H1 (cell line): ENCODE measurements around the gene TUBGCP5. TPM values are rescaled to one million over a fixed set of nuclear protein-coding genes. Genes with fewer than 3 reads are reported as not detected.

ENCODE experiments used
- CTCF ChIA-PET: fragments of 300-600 bp; sonication (Branson Sonifier 250); formaldehyde crosslinking; loops from one replicate; lab custom pipeline; 2021; ENCODE audit not compliant: partially characterized antibody; lab: Charles Lee
- POLR2A ChIA-PET: fragments of 300-600 bp; sonication (Branson Sonifier 250); formaldehyde crosslinking; loops from one replicate; lab custom pipeline; 2021; ENCODE audit warnings: inconsistent platforms; ENCODE audit not compliant: partially characterized antibody; lab: Charles Lee
- DNase-seq, 2 experiments: peaks; one replicate each; pipeline versions ENCODE4 v3.0.0 to v3.0.0-alpha.2; 2010 to 2022; ENCODE audit warnings: low spot score in 2 of 2, low read depth in 1 of 2, mixed read lengths in 1 of 2
- FAIRE-seq: peaks from 2 replicates; lab custom pipeline; 2011; peaks lifted over from hg19 to GRCh38; lab: Jason Lieb, UNC
- H2AFZ ChIP-seq: 2 replicates; pipeline ENCODE4 v1.8.1; 2012; ENCODE audit warnings: low read length, inconsistent platforms
- H2AK5ac ChIP-seq: 2 replicates; pipeline ENCODE4 v1.6.1; 2013; ENCODE audit warnings: low read depth, low read length
- H2BK120ac ChIP-seq: replicated peaks from 2 replicates; pipeline ENCODE3; 2013; ENCODE audit warnings: low read depth, low read length, inconsistent platforms
- H2BK12ac ChIP-seq: 2 replicates; pipeline ENCODE4 v1.6.1; 2013; ENCODE audit warnings: low read depth, low read length
- H2BK15ac ChIP-seq: 2 replicates; pipeline ENCODE4 v1.6.1; 2013; ENCODE audit warnings: low read length
- H2BK20ac ChIP-seq: 2 replicates; pipeline ENCODE4 v1.6.1; 2013; ENCODE audit warnings: low read length
- H2BK5ac ChIP-seq: 2 replicates; pipeline ENCODE4 v1.6.1; 2013; ENCODE audit warnings: low read depth, low read length
- H3K14ac ChIP-seq: 2 replicates; pipeline ENCODE4 v1.6.1; 2013; ENCODE audit warnings: inconsistent platforms; ENCODE audit not compliant: insufficient read length
- H3K18ac ChIP-seq: 2 replicates; pipeline ENCODE4 v1.6.1; 2013; ENCODE audit warnings: low read length; ENCODE audit errors: extremely low read depth
- H3K23ac ChIP-seq: 2 replicates; pipeline ENCODE4 v1.6.1; 2013; ENCODE audit warnings: inconsistent platforms; ENCODE audit not compliant: insufficient read length
- H3K23me2 ChIP-seq: 2 replicates; pipeline ENCODE4 v1.6.1; 2013; ENCODE audit warnings: low read depth, low read length
- H3K27ac ChIP-seq: 2 replicates; pipeline ENCODE4 v1.6.1; 2011; ENCODE audit warnings: low read depth, low read length, inconsistent platforms
- H3K27me3 ChIP-seq, 4 experiments: replicated peaks in 1 of 4; 1 replicate in 1 of 4; 2 replicates in 3 of 4; pipeline versions ENCODE4 v1.6.1 to v1.8.1; 2011 to 2013; ENCODE audit warnings: low read length in 3 of 4, mild to moderate bottlenecking in 3 of 4, inconsistent platforms in 2 of 4, mixed read lengths in 2 of 4, moderate library complexity in 1 of 4; ENCODE audit not compliant: control insufficient read depth in 3 of 4, insufficient read depth in 3 of 4; ENCODE audit errors: extremely low read depth in 1 of 4
- H3K36me3 ChIP-seq, 4 experiments: 2 replicates each; pipeline versions ENCODE4 v1.6.1 to v1.8.1; 2011 to 2013; ENCODE audit warnings: mild to moderate bottlenecking in 4 of 4, low read length in 3 of 4, moderate library complexity in 2 of 4, control low read depth in 1 of 4, inconsistent platforms in 1 of 4; ENCODE audit not compliant: insufficient read depth in 4 of 4, control insufficient read depth in 2 of 4
- H3K4ac ChIP-seq: replicated peaks from 2 replicates; pipeline ENCODE3; 2013; ENCODE audit warnings: low read length, low read depth, mixed read lengths, inconsistent platforms; ENCODE audit not compliant: insufficient read length
- H3K4me1 ChIP-seq, 4 experiments: replicated peaks in 1 of 4; 1 replicate in 1 of 4; 2 replicates in 3 of 4; pipeline versions ENCODE4 v1.6.1 to v1.8.1; 2011 to 2013; ENCODE audit warnings: low read length in 3 of 4, inconsistent platforms in 2 of 4, mixed read lengths in 1 of 4; ENCODE audit not compliant: insufficient read depth in 4 of 4, control insufficient read depth in 3 of 4
- H3K4me2 ChIP-seq, 2 experiments: 2 replicates each; pipeline versions ENCODE4 v1.6.1 to v1.8.1; 2011 to 2013; ENCODE audit warnings: low read depth in 2 of 2, low read length in 2 of 2, control low read depth in 1 of 2, inconsistent platforms in 1 of 2, mild to moderate bottlenecking in 1 of 2; ENCODE audit not compliant: insufficient read depth in 1 of 2
- H3K4me3 ChIP-seq, 4 experiments: fragments of 200-600, 300-600 bp in 1 of 4; sonication (generic), shearing (Covaris generic), sonication (Bioruptor Twin) in 1 of 4; 2 replicates each; pipeline versions ENCODE4 v1.5.1 to v1.8.1; 2011 to 2016; ENCODE audit warnings: low read length in 4 of 4, low read depth in 3 of 4, control low read depth in 2 of 4, inconsistent platforms in 2 of 4, mild to moderate bottlenecking in 2 of 4, mixed read lengths in 1 of 4, moderate library complexity in 1 of 4; ENCODE audit not compliant: insufficient read depth in 2 of 4; ENCODE audit errors: extremely low read depth in 1 of 4
- H3K56ac ChIP-seq: replicated peaks from 2 replicates; pipeline ENCODE3; 2013; ENCODE audit warnings: low read depth, mild to moderate bottlenecking, mixed read lengths, low read length, inconsistent platforms; ENCODE audit not compliant: insufficient read length
- H3K79me1 ChIP-seq: 2 replicates; pipeline ENCODE4 v1.6.1; 2013; ENCODE audit warnings: low read depth, low read length, control low read depth
- H3K79me2 ChIP-seq, 2 experiments: 2 replicates each; pipeline versions ENCODE4 v1.6.1 to v1.8.1; 2012 to 2013; ENCODE audit warnings: low read length in 2 of 2, mild to moderate bottlenecking in 2 of 2, inconsistent platforms in 1 of 2; ENCODE audit not compliant: insufficient read depth in 2 of 2, control insufficient read depth in 1 of 2
- H3K9ac ChIP-seq, 4 experiments: replicated peaks in 1 of 4; 1 replicate in 1 of 4; 2 replicates in 3 of 4; pipeline versions ENCODE4 v1.6.1 to v1.8.1; 2011 to 2013; ENCODE audit warnings: low read depth in 3 of 4, low read length in 3 of 4, control low read depth in 2 of 4, mild to moderate bottlenecking in 2 of 4, moderate library complexity in 2 of 4, inconsistent platforms in 1 of 4; ENCODE audit errors: extremely low read depth in 1 of 4
- H3K9me3 ChIP-seq, 2 experiments: 2 replicates each; pipeline versions ENCODE4 v1.6.1 to v1.8.1; 2012 to 2013; ENCODE audit warnings: mild to moderate bottlenecking in 2 of 2, moderate library complexity in 2 of 2, control low read depth in 1 of 2, inconsistent platforms in 1 of 2, low read depth in 1 of 2, low read length in 1 of 2, mixed read lengths in 1 of 2; ENCODE audit not compliant: insufficient read depth in 2 of 2
- H4K20me1 ChIP-seq, 2 experiments: replicated peaks in 1 of 2; 2 replicates each; pipeline versions ENCODE3 to v1.8.1; 2011 to 2013; ENCODE audit warnings: inconsistent platforms in 2 of 2, low read length in 2 of 2, mild to moderate bottlenecking in 1 of 2; ENCODE audit not compliant: insufficient read depth in 2 of 2, control insufficient read depth in 1 of 2
- H4K5ac ChIP-seq: 2 replicates; pipeline ENCODE4 v1.6.1; 2013; ENCODE audit warnings: low read length, low read depth, mixed read lengths, inconsistent platforms; ENCODE audit not compliant: insufficient read length
- H4K8ac ChIP-seq: 2 replicates; pipeline ENCODE4 v1.8.0; 2013; ENCODE audit warnings: mild to moderate bottlenecking, moderate library complexity, low read length, inconsistent platforms; ENCODE audit not compliant: insufficient read depth; ENCODE audit errors: extremely low read depth
- H4K91ac ChIP-seq: replicated peaks from 2 replicates; pipeline ENCODE3; 2013; ENCODE audit warnings: low read length, mixed read lengths, inconsistent platforms; ENCODE audit not compliant: insufficient read length
- BACH1 ChIP-seq: IDR thresholded peaks from 2 replicates; pipeline ENCODE4 v1.6.1; 2012; ENCODE audit warnings: low read length, improper control_type of control experiment
- CBX5 ChIP-seq: fragments of 300-800, 300-1000 bp; sonication (generic); IDR thresholded peaks from 2 replicates; pipeline ENCODE4 v1.7.1; 2016; ENCODE audit warnings: antibody characterized with exemption, low read length, low read depth
- KDM5A ChIP-seq: fragments of 200-600 bp; IDR thresholded peaks from 2 replicates; pipeline ENCODE4 v1.7.1; 2012; ENCODE audit warnings: mild to moderate bottlenecking, low read length, inconsistent platforms, mixed read lengths
- RNF2 ChIP-seq: fragments of 200-900, 300-1000 bp; sonication (generic); IDR thresholded peaks from 2 replicates; pipeline ENCODE4 v1.7.1; 2016; ENCODE audit warnings: borderline replicate concordance, low read depth, mild to moderate bottlenecking, antibody characterized with exemption, low read length; ENCODE audit not compliant: poor library complexity, severe bottlenecking; ENCODE audit errors: missing control alignments
- SP1 ChIP-seq: IDR thresholded peaks from 2 replicates; pipeline ENCODE4 v1.6.1; 2011; ENCODE audit warnings: low read depth, low read length
- WGBS, 2 experiments: shearing (Covaris generic) in 1 of 2; methylation state at CpG; one replicate each; pipeline versions ENCODE4 v1.1.6 to v1.1.7; 2013 to 2015; ENCODE audit warnings: low lambda C conversion rate in 2 of 2, mixed read lengths in 2 of 2, inconsistent platforms in 1 of 2, low coverage in 1 of 2, missing lambda C conversion rate in 1 of 2; ENCODE audit not compliant: insufficient replicate concordance in 2 of 2, insufficient coverage in 1 of 2, insufficient read length in 1 of 2; ENCODE audit errors: extremely low coverage in 1 of 2, missing lambda C conversion rate in 1 of 2; 5-methylcytosine and 5-hydroxymethylcytosine counted together
- polyA plus RNA-seq, 7 experiments: library from polyadenylated mRNA; depleted of rRNA in 3 of 7; stranded (reverse) in 5 of 7; unstranded in 2 of 7; fragments of >200 nt in 5 of 7; fragments of 200-250 nt in 2 of 7; gene quantifications; 1 replicate in 5 of 7; 2 replicates in 1 of 7; 4 replicates in 1 of 7; pipeline versions ENCODE4 v1.2.1 to v1.2.3, GENCODE V29; 2011 to 2013; ENCODE audit warnings: missing spikeins in 2 of 7, mixed read lengths in 2 of 7
- total RNA-seq: library from RNA; stranded (reverse); fragmentation: NEBNext Ultra II Directional; extraction: Animal tissue kit (Norgen Biotek cat#: 25700); gene quantifications from 2 replicates; pipeline ENCODE4 v1.2.1, GENCODE V29; 2021

TUBGCP5 gene
- total and polyA plus RNA-seq, 2 of the 8 experiments (the other 6 are each of a cell fraction or from before 2014, with no cell fraction given), result 6.3 to 12.5 TPM

DNA sequence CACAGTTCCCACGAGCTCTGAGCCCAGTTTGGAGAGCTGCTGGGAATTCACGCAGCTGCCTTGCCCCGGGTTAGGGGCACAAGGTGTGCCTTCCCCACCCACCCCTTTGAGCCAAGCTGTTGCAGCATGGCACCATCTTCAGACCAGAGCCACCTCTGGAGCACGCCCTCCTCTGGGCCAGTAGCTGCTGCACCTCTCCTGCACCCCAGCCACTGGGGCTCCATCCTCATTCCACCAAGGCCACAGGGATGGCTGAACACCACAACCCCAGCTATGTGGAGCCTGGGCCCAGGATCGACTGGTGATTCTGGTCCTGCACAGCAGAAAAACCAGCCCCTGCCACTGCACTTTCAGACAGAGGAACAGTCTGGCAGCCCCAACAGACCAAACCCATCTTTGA lies 25.7 kb downstream of the TUBGCP5 start:
- no peak for DNase-seq
- Histone ChIP-seq H2BK5ac (no peak overlapping the region), H3K4me1 (no peaks in the 10 kb centered on the region), H3K9ac (no peak overlapping the region), H3K18ac (no peak overlapping the region), H3K56ac (no peak overlapping the region), H2BK120ac (no peak overlapping the region), H3K4me3 (no peak overlapping the region), H3K4me2 (no peak overlapping the region), H2AFZ (no peak overlapping the region), H3K79me2 (no peaks in the 10 kb centered on the region), H2BK15ac (no peak overlapping the region), H3K23me2 (no peaks in the 10 kb centered on the region), H3K79me1 (no peaks in the 10 kb centered on the region), H4K20me1 (no peaks in the 10 kb centered on the region), H2AK5ac (no peak overlapping the region), H3K14ac (no peak overlapping the region), H4K91ac (no peak overlapping the region), H3K4ac (no peak overlapping the region), H3K27ac (no peak overlapping the region), H4K5ac (no peak overlapping the region), H3K9me3 (no peaks in the 10 kb centered on the region), H3K36me3 (peaks cover 8 to 29% (median 13%) of the 10 kb centered on the region in 4 experiments; a peak in 6 of 8 replicates), H4K8ac (no peak overlapping the region), H2BK20ac (no peak overlapping the region), H3K27me3 (no peaks in the 10 kb centered on the region), H2BK12ac (no peak overlapping the region), H3K23ac (no peak overlapping the region)
- WGBS, 2 experiments, result 87% methylated on average over 5 of the region's 5 CpGs; no CpG with 5 or more reads in 1 of the 2 experiments
- FAIRE-seq, result no peak
- TF ChIP-seq CBX5 (no peak), SP1 (no peak), BACH1 (no peak), RNF2 (no peak), KDM5A (no peak)
- ChIA-PET CTCF (interaction anchor here (1.1 kb wide), 1 partner anchor 9 kb away, joined by 5 read pairs; no protein-coding TSS in a partner anchor), POLR2A (interaction anchor here (0.5 to 1.5 kb wide), 3 partner anchors 10 to 19 kb away, joined by 3 to 5 read pairs (median 3); no protein-coding TSS in a partner anchor)
